SK-N-SH treated with all-trans-retinoic acid at 6 μM for 48 hours (cell line): ENCODE results near the gene RHOT2.

Experiments
- ATAC-seq: fragments of 200-7000 bp; cut with Tn5 transposase; 3 replicates; pipeline ENCODE4 v1.9.1; 2020; ENCODE audit warnings: mild to moderate bottlenecking, moderate library complexity
- ARNTL ChIP-seq: fragments of 450-650 bp; formaldehyde crosslinking; IDR thresholded peaks from 2 replicates; pipeline ENCODE4 v1.5.0; 2020; ENCODE audit warnings: low read depth, mild to moderate bottlenecking, moderate library complexity, borderline replicate concordance
- CREB5 ChIP-seq: fragments of 250-450 bp; sonication (Bioruptor Pico); IDR thresholded peaks from 2 replicates; pipeline ENCODE4 v1.5.1; 2020; ENCODE audit warnings: low read depth, mild to moderate bottlenecking, moderate library complexity
- CSDC2 ChIP-seq: fragments of 250-450 bp; sonication (Bioruptor Pico); IDR thresholded peaks from 2 replicates; pipeline ENCODE4 v1.5.0; 2020; ENCODE audit warnings: mild to moderate bottlenecking, moderate library complexity
- CSRNP3 ChIP-seq: fragments of 250-450 bp; sonication (Bioruptor Pico); IDR thresholded peaks from 2 replicates; pipeline ENCODE4 v1.5.1; 2021; ENCODE audit warnings: mild to moderate bottlenecking, moderate library complexity
- ESRRG ChIP-seq: fragments of 250-450 bp; sonication (Bioruptor Pico); IDR thresholded peaks from 2 replicates; pipeline ENCODE4 v1.6.1; 2021; ENCODE audit warnings: mild to moderate bottlenecking
- GLIS3 ChIP-seq: fragments of 250-450 bp; sonication (Bioruptor Pico); IDR thresholded peaks from 2 replicates; pipeline ENCODE4 v1.5.0; 2020; ENCODE audit warnings: mild to moderate bottlenecking, moderate library complexity
- ISL1 ChIP-seq: fragments of 250-450 bp; sonication (Bioruptor Pico); IDR thresholded peaks from 2 replicates; pipeline ENCODE4 v2.1.2; 2022; ENCODE audit warnings: mild to moderate bottlenecking, moderate library complexity
- PATZ1 ChIP-seq: fragments of 250-450 bp; sonication (Bioruptor Pico); IDR thresholded peaks from 2 replicates; pipeline ENCODE4 v1.8.0; 2020; ENCODE audit warnings: mild to moderate bottlenecking, moderate library complexity, borderline replicate concordance
- POU6F1 ChIP-seq: fragments of 250-450 bp; sonication (Bioruptor Pico); IDR thresholded peaks from 2 replicates; pipeline ENCODE4 v1.8.0; 2021; ENCODE audit warnings: low read depth, mild to moderate bottlenecking, moderate library complexity, borderline replicate concordance
- PPARA ChIP-seq: fragments of 250-450 bp; sonication (Bioruptor Pico); IDR thresholded peaks from 2 replicates; pipeline ENCODE4 v1.5.0; 2020; ENCODE audit warnings: mild to moderate bottlenecking, borderline replicate concordance
- RARB ChIP-seq: fragments of 250-450 bp; sonication (Bioruptor Pico); IDR thresholded peaks from 2 replicates; pipeline ENCODE4 v1.8.0; 2021; ENCODE audit warnings: mild to moderate bottlenecking, moderate library complexity
- TCF4 ChIP-seq: fragments of 250-450 bp; sonication (Bioruptor Pico); IDR thresholded peaks from 2 replicates; pipeline ENCODE4 v1.8.0; 2021; ENCODE audit warnings: mild to moderate bottlenecking, moderate library complexity, borderline replicate concordance
- TOX ChIP-seq: fragments of 250-450 bp; sonication (Bioruptor Pico); IDR thresholded peaks from 2 replicates; pipeline ENCODE4 v1.8.0; 2021; ENCODE audit warnings: mild to moderate bottlenecking, moderate library complexity, borderline replicate concordance
- ZC3H10 ChIP-seq: fragments of 250-450 bp; sonication (Bioruptor Pico); IDR thresholded peaks from 2 replicates; pipeline ENCODE4 v1.5.1; 2021; ENCODE audit warnings: mild to moderate bottlenecking, moderate library complexity
- ZNF70 ChIP-seq: fragments of 450-650 bp; formaldehyde crosslinking; IDR thresholded peaks from 2 replicates; pipeline ENCODE4 v1.5.0; 2020; ENCODE audit warnings: mild to moderate bottlenecking, moderate library complexity

The RHOT2 gene

GRCh38 chr16:682493-683395 lies 14.8 kb downstream of the RHOT2 start:
- ATAC-seq: no peak
- TF ChIP-seq POU6F1 (CRISPR knock-in tag) (no peak), CSDC2 (CRISPR knock-in tag) (no peak), ISL1 (no peak), CSRNP3 (CRISPR knock-in tag) (no peak), ZC3H10 (CRISPR knock-in tag) (no peak), ARNTL (CRISPR knock-in tag) (no peak), GLIS3 (no peak), RARB (CRISPR knock-in tag) (no peak), ESRRG (CRISPR knock-in tag) (no peak), PPARA (CRISPR knock-in tag) (no peak), PATZ1 (no peak), TOX (CRISPR knock-in tag) (no peak), TCF4 (CRISPR knock-in tag) (no peak)

GRCh38 chr16:683396-684070 lies 15.6 kb downstream of the RHOT2 start:
- ATAC-seq: no peak
- no peak for TF ChIP-seq GLIS3
- TF ChIP-seq PATZ1: no peak
- TF ChIP-seq POU6F1 (CRISPR knock-in tag): no peak
- no peak for TF ChIP-seq CREB5 (CRISPR knock-in tag)
- TF ChIP-seq RARB (CRISPR knock-in tag): no peak; the same call in 1 of the 2 replicates
- TF ChIP-seq TCF4 (CRISPR knock-in tag): no peak

GRCh38 chr16:684071-684794 lies 16.3 kb downstream of the RHOT2 start, which contains the start of gene JMJD8:
Gene JMJD8 (minus strand): TSS chr16:684334. CDS start chr16:684319, 15 bp downstream.
- TF ChIP-seq ESRRG (CRISPR knock-in tag) (no peak), TCF4 (CRISPR knock-in tag) (no peak), ZC3H10 (CRISPR knock-in tag) (0 out of 2 replicates have a peak, but pooled peaks have one; percentile 41), RARB (CRISPR knock-in tag) (no peak), TOX (CRISPR knock-in tag) (no peak), ZNF70 (no peak), CREB5 (CRISPR knock-in tag) (no peak), CSDC2 (CRISPR knock-in tag) (no peak)
- peak; percentile 68 for ATAC-seq
